GM15510 (cell line): ENCODE data around the gene PANX1.

Experiments used
- POLR2A ChIP-seq: IDR thresholded peaks from 3 replicates; pipeline ENCODE4 v1.6.1; 2011; ENCODE audit warnings: borderline replicate concordance; ENCODE audit not compliant: insufficient read length; ENCODE audit errors: extremely low read depth

PANX1 gene

DNA sequence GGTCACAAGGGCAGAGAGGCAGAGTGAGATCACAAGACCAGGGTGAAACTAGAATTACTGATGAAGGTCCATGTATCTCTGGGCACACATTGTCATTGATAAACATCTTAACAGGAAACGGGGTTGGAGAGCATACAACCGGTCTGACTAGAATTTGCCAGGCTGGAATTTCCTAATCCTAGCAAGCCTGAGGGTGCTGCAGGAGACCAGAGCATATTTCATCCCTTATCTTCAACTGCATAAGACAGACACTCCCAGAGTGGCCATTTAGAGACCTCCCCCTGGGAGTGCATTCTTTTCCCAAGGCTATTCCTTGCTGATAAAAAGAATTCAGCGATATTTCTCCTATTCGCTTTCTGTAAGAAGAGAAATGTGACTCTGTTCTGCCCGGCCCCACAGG is 91.1 kb downstream of the PANX1 start:
- TF ChIP-seq POLR2A, result no peak

DNA sequence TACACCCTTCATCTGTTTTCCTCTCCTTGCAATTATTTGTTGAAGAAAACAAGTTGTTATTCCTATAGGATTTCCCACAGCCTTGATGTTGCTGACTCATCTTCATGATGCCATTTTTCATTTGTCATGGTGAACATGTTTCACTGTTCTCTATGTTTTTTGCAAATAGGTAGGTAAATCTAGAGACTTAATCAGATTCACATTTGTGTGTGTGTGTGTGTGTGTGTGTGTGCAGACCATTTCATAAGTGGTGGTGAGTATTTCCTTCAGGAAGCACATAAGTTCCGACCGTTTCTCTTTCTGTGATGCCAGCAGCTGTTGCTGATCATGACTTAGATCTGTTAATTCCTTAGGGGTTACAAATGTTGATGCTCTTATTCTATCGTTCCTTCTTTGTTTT is 95.4 kb downstream of the PANX1 start:
- no peak for TF ChIP-seq POLR2A
